ENCODE results near the gene ANKRD16.
"Not testable (repeated sequence)": the region's sequence is repeated elsewhere in the genome, so short reads cannot be mapped to it uniquely, and the experiment has no call there.

The ANKRD16 gene

DNA sequence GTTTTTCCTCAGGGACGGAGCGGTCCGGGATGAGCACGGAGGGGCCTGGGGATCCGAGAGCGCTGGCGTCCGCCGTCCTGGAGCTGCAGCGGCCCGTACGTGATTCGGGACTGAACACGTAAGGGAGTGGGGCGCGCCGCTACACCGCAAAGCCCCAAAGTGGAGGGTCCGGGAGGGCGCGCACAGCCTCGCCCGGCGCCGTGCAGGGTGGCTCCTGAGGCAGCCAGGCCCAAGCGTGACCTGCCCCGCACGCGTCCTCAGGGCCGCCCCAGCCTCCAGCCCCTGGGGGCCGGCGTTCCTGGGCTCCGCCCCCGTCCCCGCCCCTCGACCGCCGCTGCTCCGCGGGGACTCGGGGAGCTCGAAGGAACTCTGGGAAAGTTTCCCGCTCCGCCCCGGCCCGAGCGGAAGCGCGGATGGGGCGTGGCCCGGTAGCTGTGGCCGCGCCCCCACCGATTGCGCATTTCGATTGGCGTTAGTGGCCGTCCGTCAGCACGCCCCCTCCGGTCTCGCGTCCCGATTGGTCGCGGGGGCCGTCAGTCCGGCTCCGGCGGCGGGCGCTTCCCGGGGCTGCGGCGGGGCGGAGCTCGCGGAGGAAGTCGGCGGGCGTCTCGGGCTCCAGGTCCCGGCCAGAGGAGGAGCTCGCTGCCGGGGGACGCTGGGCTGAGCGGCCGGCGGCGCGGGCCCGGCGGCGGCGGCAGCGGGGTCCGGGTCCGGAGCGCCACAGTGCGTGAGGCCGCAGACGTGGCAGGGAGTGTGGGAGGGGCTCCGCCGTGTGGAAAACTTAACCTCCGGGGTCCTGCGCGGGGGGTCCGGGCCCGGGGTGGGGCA, at the start of gene ANKRD16, which contains the start of gene FBH1:
Gene ANKRD16 (minus strand): TSS at position 270 of the 828 bp plus-strand sequence. CDS start 539 bp downstream, outside the sequence.
Gene FBH1 (plus strand): TSS at position 620 of the 828 bp plus-strand sequence. CDS start 103 bp downstream, at position 723.
- DNase-seq (ENCODE audit: low spot score): peak; percentile 99

DNA sequence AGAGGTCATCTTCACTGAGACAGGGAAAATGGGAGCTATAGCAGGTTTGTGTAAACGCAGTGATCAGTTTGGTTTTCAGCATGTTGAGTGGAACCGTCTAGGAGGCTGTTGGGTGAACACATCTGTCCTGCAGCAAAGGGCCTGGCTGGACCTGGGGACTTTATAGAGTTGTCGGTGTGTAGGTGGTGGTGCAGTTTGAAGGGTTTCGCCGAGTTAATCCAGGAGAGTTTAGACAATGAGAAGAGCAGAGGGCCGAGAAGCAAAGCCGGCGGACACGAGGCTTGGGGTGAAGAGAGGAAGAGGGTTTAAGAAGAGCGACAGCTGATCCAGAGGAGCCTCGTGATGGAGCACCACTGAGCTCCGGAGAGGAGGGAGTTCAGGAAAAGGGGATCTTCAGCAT, 48.6 kb upstream of the ANKRD16 start:
- no peak for DNase-seq (ENCODE audit: low spot score)

DNA sequence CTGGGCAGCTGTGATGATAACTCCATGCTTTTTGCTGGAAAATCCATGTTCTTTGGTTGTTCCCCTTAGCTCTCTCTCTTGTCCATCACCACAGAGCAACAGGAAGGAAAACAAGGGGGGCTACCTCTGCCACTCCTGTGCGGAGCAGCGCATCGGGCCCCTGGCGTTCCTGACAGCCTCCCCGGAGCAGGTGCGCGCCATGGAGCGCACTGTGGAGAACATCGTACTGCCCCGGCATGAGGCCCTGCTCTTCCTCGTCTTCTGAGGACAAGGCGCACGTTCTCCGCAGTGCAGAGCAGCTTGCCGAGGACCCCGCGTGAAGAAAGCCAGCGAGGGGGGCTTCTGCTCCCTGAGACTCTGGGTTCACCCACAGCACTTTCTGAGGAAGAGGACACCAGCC, 47.3 kb upstream of the ANKRD16 start:
- no peak for DNase-seq (ENCODE audit: low spot score)

DNA sequence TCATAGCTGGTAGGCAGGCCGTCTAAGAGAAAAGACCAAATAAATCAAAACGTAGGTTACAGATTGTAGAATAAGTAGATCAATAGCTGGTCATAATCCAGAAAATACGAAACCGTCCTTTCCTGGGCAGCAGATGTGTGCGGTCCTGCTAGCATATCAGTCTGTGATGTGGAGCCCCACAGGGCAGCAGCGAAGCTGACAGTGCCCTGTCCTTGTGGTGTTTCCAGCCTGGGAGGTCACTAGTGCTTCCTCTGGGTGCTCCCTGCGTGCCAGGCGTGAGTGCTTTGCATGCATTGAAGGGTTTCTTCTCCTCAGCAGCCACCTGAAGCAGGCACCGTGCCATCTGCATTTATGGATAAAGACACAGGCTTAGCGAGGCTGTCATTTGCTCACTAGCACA, 45.9 kb upstream of the ANKRD16 start:
- DNase-seq (ENCODE audit: low spot score): no peak

DNA sequence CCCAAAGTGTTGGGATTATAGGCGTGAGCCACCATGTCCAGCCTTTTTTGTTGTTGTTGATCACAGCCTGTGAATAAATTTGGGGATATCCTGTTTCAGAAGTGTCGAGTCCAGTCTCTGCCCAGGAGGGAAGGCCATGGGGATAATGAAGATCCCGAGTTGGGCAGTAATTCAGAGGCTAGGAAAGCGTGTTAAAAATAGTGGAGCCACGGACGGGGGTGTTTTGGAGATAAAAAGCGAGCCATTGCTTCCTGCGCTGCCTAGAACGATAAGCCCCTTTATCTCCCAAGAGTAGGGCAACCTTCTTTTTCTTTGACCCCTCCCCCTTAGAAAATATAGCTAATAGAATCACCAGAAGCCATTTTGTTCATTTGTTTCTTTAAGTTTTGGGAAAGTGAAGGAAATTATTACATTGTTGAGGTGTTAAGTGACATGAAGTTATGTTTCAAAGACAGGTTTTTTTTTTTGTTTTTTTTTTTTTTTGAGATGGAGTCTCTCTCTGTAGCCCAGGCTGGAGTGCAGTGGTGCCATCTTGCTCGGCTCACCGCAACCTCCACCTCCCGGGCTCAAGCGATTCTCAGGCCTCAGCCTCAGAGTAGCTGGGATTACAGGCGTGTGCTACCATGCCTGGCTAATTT, 44.3 kb upstream of the ANKRD16 start:
- DNase-seq (ENCODE audit: low spot score): peak; percentile 41

DNA sequence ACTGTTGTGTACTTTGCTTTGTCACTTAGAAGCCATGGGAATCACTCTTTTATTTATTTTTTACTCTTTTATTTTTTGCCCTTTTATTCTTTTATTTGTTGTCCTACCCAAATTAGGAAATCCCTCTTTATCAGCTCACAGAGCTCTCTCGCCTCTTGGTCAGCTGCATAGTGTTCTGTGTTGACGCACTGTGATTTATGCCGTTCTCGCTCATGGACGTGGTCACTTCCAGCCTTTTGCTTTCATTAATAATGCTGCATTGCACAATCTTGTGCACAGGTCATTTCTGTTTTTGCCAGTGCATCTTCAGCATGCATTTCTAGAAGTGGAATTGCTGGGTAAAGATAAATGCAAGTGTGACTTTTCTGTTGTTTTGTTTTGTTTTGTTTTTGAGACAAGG, 42.7 kb upstream of the ANKRD16 start:
- DNase-seq (ENCODE audit: low spot score): no peak

DNA sequence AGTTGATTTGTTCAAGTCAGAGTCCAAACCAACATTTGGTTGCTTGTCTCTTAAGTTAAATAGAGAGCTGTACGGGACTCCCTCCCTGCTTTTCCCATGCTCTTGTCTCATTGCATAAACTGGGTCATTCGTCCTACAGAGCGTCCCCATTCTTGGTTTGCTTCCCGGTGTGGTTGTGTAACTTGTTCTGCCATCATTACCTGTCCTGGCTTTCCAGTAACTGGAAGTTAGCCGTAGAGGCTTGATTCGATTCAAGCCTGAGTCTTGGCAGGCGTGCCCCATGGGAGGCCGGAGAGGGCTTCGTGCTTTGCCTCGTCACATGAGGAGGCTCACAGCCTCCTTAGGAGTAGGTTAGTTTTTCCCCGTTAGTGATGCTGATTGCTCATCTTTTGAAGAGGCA, 40.6 kb upstream of the ANKRD16 start:
- DNase-seq (ENCODE audit: low spot score): no peak

DNA sequence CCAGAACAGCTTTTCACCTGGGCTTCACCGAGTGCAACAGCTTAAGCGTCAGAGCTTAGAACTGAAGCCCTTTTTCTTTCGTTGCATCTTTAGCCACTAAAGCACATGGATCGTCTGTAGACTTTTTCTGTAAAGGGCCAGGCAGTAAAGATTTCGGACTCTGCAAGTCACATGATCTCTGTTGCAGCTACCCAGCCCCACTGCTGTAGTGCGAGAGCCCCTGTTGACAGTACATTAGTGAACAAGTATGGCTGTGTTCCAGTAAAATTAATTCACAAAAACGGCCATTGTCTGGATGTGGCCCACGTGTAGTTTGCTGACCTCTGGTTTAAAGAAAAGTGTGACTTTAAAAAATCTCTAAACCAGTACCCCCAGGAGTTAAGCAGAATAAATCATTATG, 39.7 kb upstream of the ANKRD16 start:
- DNase-seq (ENCODE audit: low spot score): no peak

DNA sequence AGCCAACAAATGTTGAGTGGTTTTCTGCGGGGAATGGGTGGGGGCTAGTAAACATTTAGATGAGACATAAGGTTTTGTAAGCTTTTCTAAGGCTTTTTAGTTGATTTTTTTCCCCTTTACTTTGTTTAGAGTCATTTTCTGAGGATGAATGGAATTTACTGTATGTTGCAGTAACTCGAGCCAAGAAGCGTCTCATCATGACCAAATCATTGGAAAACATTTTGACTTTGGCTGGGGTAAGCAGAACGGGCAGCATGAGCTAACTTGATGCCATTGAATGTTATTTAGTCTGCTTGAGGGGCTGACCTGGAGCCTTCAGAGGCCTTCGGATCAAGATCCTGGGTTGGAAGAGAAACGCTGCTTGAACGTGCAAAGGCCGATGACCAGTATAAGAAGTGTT, 37.6 kb upstream of the ANKRD16 start:
- no peak for DNase-seq (ENCODE audit: low spot score)

DNA sequence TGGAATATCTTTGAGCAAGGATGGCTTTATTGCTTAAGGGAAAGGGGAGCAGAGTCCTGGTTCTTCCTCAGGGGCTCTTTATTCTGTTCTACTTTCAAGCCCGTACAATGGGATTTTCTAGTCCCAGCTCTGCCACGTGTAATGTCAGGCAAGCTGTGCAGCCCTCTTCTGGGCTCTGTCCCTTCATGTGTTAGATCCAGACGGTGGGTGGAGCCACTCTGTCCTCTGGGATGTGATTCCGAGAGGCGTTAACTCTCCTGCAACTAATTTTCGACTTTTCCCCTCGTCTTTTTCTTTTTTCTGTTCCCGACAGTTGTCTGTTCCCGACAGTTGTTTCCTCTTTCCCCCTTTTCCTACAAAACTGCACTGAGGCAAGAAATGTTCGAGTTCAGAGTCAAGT, 35.2 kb upstream of the ANKRD16 start:
- no peak for DNase-seq (ENCODE audit: low spot score)

DNA sequence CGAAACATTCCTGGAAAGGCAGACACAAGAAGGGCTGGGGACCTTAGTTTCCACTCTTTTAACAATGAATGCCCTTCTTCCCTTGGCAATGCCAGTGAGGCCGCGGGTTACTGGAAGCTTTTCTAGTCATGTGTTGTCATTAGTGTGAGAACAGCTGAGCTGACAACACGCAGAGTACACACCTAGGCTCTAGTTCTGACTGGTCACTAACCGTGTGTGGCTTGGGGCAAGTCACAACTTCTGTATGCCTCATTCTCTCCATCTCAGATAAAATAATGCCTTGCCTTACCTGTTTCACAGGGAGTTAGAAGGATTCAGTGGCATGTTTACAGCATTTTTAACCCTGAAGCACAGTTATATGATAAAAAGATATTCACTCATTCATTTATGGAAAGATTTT, 32.1 kb upstream of the ANKRD16 start:
- DNase-seq (ENCODE audit: low spot score): no peak

DNA sequence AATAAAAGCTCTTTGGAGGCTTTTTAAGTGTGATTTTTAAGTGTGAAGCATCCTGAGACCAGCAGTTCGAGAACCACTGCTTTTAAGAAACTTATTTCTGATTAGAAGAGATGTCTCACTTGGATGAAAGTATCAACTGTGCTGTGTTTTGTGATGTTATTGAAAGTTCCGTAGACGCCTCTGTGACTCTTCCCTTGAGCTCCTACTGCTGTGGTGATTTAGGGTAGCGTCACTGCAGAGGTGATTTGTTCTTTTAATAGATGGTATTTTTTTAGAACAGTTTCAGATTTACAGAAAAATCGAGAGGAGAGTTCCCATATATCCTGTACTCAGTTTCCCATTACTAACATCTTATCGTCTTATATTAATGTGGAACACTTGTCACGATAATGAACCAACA, 29.9 kb upstream of the ANKRD16 start:
- DNase-seq (ENCODE audit: low spot score): no peak

DNA sequence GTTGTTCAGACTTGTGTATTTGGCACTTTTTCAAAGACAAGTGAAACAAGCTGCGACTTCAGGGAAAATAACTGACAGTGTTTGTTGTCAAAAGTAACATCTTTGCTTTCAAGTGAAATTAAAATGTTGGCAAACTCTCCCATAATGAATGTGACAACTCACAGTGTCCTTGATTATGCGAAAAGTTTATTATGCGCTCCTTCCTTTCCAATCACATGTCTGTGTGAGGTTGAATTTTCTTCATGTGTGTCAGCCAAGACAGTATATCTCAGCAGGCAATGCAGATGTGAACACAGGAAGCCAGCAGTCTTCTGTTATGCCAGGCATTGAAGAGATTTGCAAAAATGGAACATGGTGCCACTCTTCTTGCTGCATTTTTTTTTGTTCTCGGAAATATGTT, 29.1 kb upstream of the ANKRD16 start:
- no peak for DNase-seq (ENCODE audit: low spot score)

DNA sequence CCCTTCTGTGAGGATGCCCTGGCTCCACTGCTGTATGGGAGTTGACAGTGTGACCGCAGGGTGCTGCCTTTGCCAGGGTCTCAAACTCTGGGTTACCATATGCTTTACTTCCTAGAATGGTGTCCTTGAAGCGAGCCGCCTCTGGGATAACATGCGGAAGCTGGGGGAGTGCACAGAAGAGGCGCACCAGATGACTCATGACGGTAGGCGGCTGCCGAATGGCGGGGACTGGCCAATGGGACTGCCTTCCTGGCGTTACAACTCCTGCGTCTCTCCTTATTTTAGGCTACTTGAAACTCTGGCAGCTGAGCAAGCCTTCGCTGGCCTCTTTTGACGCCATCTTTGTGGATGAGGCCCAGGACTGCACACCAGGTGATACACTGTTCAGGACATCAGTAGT, 27.6 kb upstream of the ANKRD16 start:
- DNase-seq (ENCODE audit: low spot score): no peak

DNA sequence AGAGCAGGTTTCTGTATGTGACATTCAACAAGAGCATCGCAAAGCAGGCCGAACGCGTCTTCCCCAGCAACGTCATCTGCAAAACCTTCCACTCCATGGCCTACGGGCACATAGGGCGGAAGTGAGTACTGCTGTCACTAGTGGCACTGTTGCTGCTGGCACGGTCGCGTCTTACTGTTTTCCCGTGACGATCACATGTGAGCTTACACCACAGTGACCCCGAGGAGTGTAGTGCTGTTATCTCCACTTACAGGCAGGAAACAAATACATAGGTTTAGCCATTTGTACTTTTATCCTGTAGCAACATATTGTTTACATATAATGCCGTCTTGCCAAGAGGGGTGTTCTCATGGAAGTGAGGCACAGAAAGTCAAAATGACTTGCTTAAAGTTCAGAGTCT, 25.8 kb upstream of the ANKRD16 start:
- DNase-seq (ENCODE audit: low spot score): no peak

DNA sequence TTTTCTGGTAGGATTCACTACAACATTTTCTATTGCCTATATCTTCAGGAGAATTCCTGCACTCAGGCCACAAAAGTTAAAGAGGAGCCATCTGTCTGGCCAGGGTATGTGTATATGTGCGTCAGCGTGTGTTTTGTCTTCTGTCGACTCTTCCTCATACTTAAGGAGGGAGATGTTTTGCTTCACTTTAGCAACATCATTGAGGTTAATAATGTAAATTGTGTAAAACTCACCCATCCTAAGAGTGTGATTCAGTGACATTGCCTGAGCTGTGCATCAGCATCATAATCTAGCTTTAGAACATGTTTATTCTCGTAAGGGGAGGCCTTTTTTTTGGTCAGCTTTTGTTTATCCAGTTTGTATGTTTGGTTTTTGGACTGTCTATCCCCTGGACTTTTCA, 24.0 kb upstream of the ANKRD16 start:
- DNase-seq (ENCODE audit: low spot score): no peak

DNA sequence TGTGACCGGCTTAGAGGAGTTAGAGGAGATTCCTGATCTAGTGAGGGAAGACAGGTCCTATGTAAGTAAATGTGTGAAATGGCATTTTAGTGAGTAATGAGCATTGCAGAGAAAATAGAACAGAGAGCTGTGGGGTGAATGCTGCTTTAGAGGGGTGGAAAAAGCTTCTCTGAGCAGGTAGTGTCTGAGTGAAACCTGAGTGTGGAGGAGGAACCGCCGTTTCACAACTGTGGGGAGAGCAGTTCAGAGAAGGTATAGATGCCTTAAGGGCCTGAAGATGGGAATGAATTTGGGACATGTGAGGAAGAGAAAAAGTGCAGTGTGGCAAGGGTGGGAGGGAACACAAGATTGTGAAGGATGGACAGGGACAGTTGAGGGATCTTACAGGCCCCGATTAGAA, 22.0 kb upstream of the ANKRD16 start:
- no peak for DNase-seq (ENCODE audit: low spot score)

DNA sequence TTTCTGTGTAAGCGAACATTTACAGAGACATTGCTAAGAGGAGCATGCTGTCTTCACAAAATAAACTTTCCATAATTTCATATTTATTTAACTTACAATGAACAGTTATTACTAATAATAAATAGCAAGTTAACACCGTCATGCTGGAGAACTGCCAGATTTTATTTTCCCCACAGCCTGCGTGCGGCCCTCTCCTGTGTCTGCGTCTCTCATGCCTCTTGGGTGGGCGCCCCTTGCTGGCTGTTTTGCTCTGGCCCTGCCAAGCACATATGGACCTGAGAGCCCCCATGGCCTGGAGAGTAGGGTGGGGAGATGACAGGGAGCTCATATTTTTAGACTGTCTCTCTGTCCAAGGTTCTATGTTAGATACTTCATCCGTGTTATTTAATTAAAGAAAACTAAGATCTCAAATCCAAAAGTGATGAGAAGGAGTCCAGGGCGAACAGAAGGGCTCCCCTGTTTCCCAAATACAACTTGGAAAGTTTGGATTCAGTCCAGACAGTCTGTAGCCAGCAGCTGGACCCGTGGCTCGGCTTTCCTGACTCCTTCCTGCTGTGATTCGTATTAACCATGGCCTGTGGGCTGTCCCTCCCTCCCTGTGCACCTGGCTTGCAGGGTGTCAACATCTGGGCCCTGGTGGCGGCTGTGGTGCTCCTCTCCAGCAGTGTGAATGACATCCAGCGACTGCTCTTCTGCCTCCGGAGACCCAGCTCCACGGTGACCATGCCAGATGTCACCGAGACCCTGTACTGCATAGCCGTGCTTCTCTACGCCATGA, 20.8 kb upstream of the ANKRD16 start:
- DNase-seq (ENCODE audit: low spot score): no peak

DNA sequence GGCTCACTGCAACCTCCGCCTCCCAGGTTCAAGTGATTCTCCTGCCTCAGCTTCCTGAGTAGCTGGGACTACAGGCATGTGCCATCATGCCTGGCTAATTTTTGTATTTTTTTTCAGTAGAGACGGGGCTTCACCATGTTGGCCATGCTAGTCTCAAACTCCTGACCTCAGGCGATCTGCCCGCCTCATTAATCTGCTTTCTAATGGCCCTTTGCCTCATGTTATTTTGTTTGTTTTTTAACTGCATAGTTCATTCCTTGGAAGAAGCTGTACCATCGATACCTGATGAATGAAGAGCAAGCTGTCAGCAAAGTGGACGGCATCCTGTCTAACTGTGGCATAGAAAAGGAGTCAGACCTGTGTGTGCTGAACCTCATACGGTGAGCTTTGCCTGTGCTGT, 19.0 kb upstream of the ANKRD16 start:
- not testable (repeated sequence) for DNase-seq (ENCODE audit: low spot score)

DNA sequence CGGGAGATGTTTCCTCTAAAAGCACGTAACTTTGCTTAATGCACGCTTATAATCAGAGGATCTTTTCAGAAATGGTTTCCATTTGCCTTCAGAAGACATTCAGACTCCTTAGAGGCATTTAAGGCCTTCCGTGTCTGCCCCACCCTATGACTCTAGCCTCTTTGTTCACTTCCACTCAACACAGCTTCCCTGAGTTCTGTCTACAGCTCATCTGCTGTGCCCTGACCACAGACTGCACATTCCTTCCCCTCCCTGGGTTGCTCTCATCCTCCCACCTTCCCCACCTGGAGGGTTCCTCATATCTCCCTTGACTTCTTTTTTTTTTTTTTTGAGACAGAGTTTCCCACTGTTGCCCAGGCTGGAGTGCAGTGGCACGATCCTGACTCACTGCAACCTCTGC, 17.0 kb upstream of the ANKRD16 start:
- no peak for DNase-seq (ENCODE audit: low spot score)

DNA sequence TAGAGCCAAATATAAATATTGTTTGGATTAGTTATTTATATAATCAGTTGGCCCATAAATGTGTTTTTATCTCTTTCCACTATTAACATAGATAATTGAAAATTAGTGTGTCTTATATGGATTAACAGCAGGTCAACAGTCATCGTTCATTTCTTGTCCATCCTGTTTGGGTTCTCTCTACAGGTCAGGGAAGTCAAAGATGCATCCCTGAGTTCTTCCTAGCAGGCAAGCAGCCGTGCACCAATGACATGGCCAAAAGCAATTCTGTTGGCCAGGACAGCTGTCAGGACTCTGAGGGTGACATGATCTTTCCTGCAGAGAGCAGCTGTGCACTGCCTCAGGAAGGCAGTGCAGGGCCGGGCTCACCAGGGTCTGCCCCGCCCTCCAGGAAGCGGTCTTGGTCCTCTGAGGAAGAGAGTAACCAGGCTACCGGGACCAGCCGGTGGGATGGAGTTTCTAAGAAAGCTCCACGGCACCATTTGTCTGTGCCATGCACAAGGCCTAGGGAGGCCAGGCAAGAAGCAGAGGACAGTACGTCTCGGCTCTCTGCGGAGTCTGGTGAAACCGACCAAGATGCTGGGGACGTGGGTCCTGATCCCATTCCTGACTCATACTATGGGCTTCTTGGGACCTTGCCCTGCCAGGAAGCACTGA, 16.3 kb upstream of the ANKRD16 start:
- DNase-seq (ENCODE audit: low spot score): no peak

DNA sequence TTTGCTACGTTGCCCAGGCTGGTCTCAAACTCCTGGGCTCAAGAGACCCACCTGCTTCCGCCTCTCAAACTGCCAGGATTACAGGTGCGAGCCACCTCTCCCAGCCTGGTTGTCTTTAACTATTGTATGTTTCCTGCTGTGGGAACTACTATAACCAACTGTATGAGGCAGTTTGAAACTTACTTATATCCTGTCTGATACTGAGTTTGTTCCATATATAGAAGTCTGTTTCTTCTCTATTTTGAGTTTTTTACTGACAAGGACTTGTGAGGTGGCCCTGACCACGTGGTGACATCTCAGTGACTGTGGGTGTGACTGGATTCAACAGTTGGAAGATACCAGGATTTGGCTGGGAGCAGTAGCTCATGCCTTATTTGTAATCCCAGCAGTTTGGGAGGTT, 14.5 kb upstream of the ANKRD16 start:
- DNase-seq (ENCODE audit: low spot score): no peak

Data from hematopoietic multipotent progenitor cell treated with erythropoietin and hydrocortisone succinate and interleukin-3 and kit ligand, for 17 days (in vitro differentiated cells).